Immature natural killer cell (primary cell): ENCODE results near the gene SPHKAP. TPM values are rescaled to one million over a fixed set of nuclear protein-coding genes. Genes with fewer than 3 reads are reported as not detected.
"Not testable (repeated sequence)": the region's sequence is repeated elsewhere in the genome, so short reads cannot be mapped to it uniquely, and the experiment has no call there.

Experiments
- DNase-seq, 3 donors: peaks; one replicate each; pipeline ENCODE4 v3.0.0; 2022; ENCODE audit warnings: mixed read lengths in 1 of 3
- H3K27ac Mint-ChIP-seq, 6 donors: one replicate each; pipeline ENCODE4 v1.8.0; 2020; ENCODE audit warnings: mixed read lengths in 6 of 6, mild to moderate bottlenecking in 5 of 6, inconsistent platforms in 4 of 6, moderate library complexity in 3 of 6
- H3K27me3 Mint-ChIP-seq, 3 donors: one replicate each; pipeline ENCODE4 v1.8.0; 2020 to 2021; ENCODE audit warnings: low read depth in 3 of 3, mild to moderate bottlenecking in 3 of 3, mixed read lengths in 3 of 3, moderate library complexity in 3 of 3, inconsistent platforms in 1 of 3
- H3K36me3 Mint-ChIP-seq, 3 donors: one replicate each; pipeline ENCODE4 v1.8.0; 2020; ENCODE audit warnings: mixed read lengths in 3 of 3, inconsistent platforms in 2 of 3, mild to moderate bottlenecking in 2 of 3
- H3K4me1 Mint-ChIP-seq, 2 donors: one replicate each; pipeline ENCODE4 v1.8.0; 2020; ENCODE audit warnings: inconsistent platforms in 2 of 2, mild to moderate bottlenecking in 2 of 2, mixed read lengths in 2 of 2, moderate library complexity in 1 of 2
- H3K4me3 Mint-ChIP-seq, 5 donors: one replicate each; pipeline ENCODE4 v1.8.0; 2020; ENCODE audit warnings: mild to moderate bottlenecking in 5 of 5, mixed read lengths in 5 of 5, inconsistent platforms in 3 of 5, moderate library complexity in 3 of 5
- H3K9me3 Mint-ChIP-seq, 6 donors: one replicate each; pipeline ENCODE4 v1.8.0; 2020; ENCODE audit warnings: mild to moderate bottlenecking in 6 of 6, mixed read lengths in 6 of 6, inconsistent platforms in 4 of 6, moderate library complexity in 3 of 6
- polyA plus RNA-seq, 3 donors: library from polyadenylated mRNA; unstranded; fragments of 300-500 nt; fragmentation: Illumina TruSeq; gene quantifications; one replicate each; pipeline ENCODE4 v1.2.3, GENCODE V29; 2021

The SPHKAP gene
- polyA plus RNA-seq, 3 donors from 2014 or later: not detected

DNA sequence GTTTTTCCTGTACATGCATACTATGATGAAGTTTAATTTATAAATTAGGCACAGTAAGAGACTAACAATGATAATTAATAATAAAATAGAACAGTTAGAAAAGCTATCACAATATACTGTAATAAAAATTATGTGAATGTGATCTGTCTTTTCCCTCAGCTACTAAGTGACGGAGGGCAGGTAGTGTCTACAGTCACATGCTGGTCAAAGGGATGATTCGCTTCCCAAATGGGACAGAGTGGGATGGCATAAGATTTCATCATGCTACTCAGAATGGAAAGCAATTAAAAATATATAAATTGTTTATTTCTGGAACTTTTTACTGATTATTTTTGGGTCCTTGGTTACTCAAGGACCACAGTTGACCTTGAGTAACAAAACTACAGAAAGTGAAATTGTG, 238.5 kb downstream of the SPHKAP start:
- H3K27ac Mint-ChIP-seq: no peak overlapping the region
- H3K4me1 Mint-ChIP-seq: no peaks in the 10 kb centered on the region
- peaks cover 0 to 2% (median 1%) of the 10 kb centered on the region in 3 donors for H3K27me3 Mint-ChIP-seq
- peaks cover 0 to 12% (median 6%) of the 10 kb centered on the region in 6 donors for H3K9me3 Mint-ChIP-seq
- H3K4me3 Mint-ChIP-seq: no peak overlapping the region
- peaks cover 0 to 3% (median 0%) of the 10 kb centered on the region in 3 donors for H3K36me3 Mint-ChIP-seq
- DNase-seq: no peak

DNA sequence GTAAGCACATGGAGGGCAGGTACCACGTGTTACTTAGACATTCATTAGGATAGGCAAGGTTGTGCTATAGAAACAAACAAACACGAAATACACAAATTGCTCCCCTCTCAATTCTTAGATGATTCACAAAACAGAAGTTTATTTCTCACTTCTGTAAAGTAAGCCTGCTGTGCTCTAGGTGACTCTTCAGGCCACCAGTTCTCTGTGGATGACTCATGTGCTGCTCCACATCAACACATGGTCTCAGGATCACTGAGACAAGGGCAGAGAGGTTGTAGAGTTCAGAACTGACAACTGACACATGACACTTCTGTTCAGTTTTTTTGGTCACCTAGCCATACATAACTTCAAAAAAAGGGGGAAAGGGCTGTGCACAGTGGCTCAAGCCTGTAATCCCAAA, 239.5 kb downstream of the SPHKAP start:
- H3K4me3 Mint-ChIP-seq: no peak overlapping the region
- peaks cover 0 to 3% (median 0%) of the 10 kb centered on the region in 3 donors for H3K36me3 Mint-ChIP-seq
- no peak for DNase-seq
- no peak overlapping the region for H3K27ac Mint-ChIP-seq
- H3K9me3 Mint-ChIP-seq: peaks cover 0 to 12% (median 6%) of the 10 kb centered on the region in 6 donors
- peaks cover 0 to 2% (median 1%) of the 10 kb centered on the region in 3 donors for H3K27me3 Mint-ChIP-seq
- H3K4me1 Mint-ChIP-seq: no peaks in the 10 kb centered on the region

DNA sequence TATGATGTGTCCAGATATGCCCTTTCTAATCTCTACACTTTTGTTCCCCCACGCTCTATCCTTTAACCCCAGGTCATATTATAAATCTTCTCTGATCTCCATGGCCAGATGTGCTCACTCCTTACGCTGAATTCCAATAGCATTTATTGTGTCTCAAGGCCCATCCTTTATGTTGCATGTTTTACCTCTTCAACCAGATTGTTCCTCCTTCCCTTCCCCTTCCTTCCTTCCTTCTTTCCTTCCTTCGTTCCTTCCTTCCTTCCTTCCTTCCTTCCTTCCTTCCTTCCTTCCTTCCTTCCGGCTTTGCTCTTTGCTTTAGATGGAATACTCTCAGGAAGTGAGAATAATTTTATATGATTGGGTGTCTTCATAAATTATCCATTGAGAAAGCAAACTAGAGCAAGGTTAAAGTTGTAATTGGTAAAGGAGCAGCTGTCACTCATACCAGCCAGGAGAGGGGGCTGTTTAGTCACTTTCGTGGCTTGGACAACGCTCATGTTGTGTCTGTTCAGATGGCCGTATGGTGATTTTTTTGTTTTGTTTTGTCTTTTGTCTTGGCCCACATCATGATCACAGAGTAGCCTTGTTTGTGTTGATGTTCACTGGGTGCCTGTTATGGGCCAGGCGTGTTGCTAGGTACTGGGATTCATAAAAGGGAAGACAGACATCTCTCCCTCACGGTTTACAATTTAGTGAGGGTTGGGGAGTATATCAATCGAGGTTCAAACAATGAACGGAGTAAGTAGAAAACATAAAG, 242.0 kb downstream of the SPHKAP start:
- Mint-ChIP-seq H3K36me3 (peaks cover 0 to 3% (median 0%) of the 10 kb centered on the region in 3 donors), H3K9me3 (peaks cover 0 to 13% (median 7%) of the 10 kb centered on the region in 6 donors), H3K4me1 (no peaks in the 10 kb centered on the region), H3K27me3 (peaks cover 0 to 3% (median 1%) of the 10 kb centered on the region in 3 donors), H3K4me3 (no peak overlapping the region), H3K27ac (no peak overlapping the region)
- DNase-seq: no peak

DNA sequence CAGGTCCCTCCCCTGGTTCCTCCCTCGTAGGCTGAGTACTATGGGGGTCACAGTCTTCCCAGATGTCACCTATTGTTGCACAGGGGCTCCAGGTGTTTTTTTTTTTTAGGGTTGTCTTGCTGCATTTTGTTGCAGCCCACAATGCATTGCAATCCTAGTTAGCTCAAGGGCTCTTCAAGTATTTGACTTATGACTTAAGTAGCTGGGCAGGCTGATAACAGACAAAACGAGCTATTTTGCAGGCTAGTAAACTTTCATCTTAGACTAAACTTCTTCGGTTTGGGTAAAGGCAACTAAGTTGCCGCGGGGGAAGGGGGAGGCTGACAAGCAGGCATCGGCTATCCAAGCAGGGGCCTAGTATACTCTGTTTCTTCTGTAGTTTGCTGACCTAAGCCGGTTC, 245.2 kb downstream of the SPHKAP start:
- DNase-seq, H3K4me1 Mint-ChIP-seq, H3K27ac Mint-ChIP-seq, H3K9me3 Mint-ChIP-seq, H3K4me3 Mint-ChIP-seq, H3K27me3 Mint-ChIP-seq, H3K36me3 Mint-ChIP-seq: not testable (repeated sequence)

DNA sequence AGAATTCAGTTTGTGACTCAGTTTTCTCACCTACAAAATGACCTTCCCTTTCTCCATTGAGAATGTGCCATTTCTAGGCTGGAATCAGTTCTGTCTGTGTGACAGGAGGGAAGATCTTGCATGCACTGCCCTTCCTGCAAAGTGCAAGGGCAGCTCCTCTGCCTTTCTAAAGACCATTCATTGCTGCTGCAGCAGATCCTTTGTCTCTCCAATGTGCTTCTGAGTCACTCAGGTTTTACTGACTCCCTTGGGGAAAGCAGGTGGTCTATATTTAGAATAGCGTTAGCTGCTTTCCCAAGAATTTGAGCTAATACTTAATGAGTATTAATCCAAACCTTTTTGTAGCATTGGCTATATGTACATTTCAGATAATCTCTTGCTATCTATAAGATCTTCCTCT, 247.6 kb downstream of the SPHKAP start:
- H3K4me3 Mint-ChIP-seq: no peak overlapping the region
- no peaks in the 10 kb centered on the region for H3K4me1 Mint-ChIP-seq
- H3K27me3 Mint-ChIP-seq: peaks cover 0 to 3% (median 0%) of the 10 kb centered on the region in 3 donors
- H3K27ac Mint-ChIP-seq: no peak overlapping the region
- H3K36me3 Mint-ChIP-seq: no peaks in the 10 kb centered on the region
- H3K9me3 Mint-ChIP-seq: peaks cover 0 to 8% (median 3%) of the 10 kb centered on the region in 6 donors
- no peak for DNase-seq

DNA sequence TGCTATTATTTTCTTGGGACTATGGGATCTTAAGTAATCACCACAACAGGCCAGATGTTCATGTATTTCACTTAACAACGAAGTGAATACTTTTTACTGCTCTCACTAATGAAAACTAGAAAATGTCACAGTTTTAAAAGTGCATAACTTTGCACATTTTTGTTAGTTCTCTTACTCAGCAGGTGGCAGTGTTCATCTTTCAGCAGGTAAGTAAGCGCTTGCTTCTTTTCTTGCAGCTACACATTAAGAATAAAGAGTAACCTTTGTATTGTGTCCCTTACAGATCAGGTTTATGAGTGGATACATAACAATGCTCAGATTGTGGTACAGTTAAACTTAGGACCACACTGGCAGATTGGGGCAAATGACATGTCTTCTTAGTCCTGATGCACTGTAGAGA, 249.1 kb downstream of the SPHKAP start:
- H3K36me3 Mint-ChIP-seq: no peaks in the 10 kb centered on the region
- H3K27me3 Mint-ChIP-seq: peaks cover 0 to 3% (median 0%) of the 10 kb centered on the region in 3 donors
- no peak for DNase-seq
- no peak overlapping the region for H3K4me3 Mint-ChIP-seq
- H3K9me3 Mint-ChIP-seq: peaks cover 0 to 8% (median 3%) of the 10 kb centered on the region in 6 donors
- H3K27ac Mint-ChIP-seq: no peak overlapping the region
- no peaks in the 10 kb centered on the region for H3K4me1 Mint-ChIP-seq

DNA sequence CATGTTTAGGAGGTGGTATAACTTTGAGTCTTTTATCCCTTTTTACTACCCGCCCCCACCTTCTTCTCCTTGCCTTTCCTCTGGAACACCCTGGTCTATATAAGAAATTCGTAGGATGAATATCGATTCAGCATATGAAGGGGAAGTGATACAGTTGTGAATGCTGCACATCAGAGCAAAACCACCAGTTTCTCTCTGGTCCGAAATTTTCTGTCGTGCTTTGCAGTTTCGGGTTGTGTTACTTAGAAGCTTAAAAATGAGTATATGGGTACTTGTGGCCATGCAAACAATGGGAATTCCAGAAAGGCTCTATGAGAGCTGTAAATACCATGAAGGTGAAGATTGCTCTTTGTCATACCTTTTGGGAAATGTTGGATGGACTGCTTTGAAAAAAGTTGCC, 249.5 kb downstream of the SPHKAP start:
- Mint-ChIP-seq H3K27ac (no peak overlapping the region), H3K9me3 (peaks cover 0 to 10% (median 3%) of the 10 kb centered on the region in 6 donors), H3K27me3 (peaks cover 0 to 3% (median 0%) of the 10 kb centered on the region in 3 donors), H3K4me3 (no peak overlapping the region), H3K36me3 (no peaks in the 10 kb centered on the region), H3K4me1 (no peaks in the 10 kb centered on the region)
- DNase-seq: no peak
